ENCODE measurements around the gene BCOR.
A peak's percentile ranks its signal among the peaks of the same experiment; 100 is the strongest.

The BCOR gene

DNA sequence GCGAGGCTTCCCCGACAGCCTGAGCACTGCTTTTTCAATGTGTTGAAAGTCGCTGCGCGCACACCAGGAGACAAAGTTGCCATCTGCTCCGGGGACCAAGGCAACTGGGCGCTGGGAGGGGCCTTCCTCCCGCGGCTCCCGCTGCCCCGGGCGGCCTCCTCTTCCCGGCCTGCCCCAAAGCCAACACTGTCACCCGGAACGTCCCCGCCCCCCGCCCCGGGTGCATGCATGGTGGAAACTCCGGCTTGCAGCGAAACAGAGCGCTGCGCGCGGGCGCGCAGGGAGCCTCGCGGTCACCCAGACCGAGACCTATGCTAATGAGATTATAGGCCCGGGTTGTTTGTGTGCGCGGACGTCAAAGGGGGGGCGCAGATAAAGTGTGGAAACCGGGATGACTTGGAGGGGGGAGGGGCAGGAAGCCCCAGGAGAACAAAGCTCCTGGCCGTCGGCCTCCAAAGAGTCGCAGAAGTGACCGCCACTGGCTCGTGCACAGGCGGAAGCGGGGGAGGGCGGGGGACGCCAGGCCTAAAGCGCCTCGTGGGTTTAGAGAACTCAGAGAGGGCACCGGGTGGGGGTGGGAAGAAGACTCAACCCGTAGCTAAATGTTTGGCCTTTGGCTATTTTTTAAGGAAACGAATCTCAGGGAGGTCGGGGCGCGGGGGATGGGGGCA lies 88.8 kb downstream of the BCOR start:
- Mint-ChIP-seq H3K36me3 (ENCODE audit: low read depth) (no peaks in the 10 kb centered on the region), H3K4me3 (peak overlapping the region; percentile 68 to 78 (median 76)), H3K27me3 (ENCODE audit: low read depth) (peaks cover 29% of the 10 kb centered on the region), H3K9me3 (peaks cover 4% of the 10 kb centered on the region), H3K27ac (peak overlapping the region in 2 of 3 experiments; percentile 80 to 89), H3K4me1 (peaks cover 61% of the 10 kb centered on the region)
- TF ChIP-seq, protein P1, sequence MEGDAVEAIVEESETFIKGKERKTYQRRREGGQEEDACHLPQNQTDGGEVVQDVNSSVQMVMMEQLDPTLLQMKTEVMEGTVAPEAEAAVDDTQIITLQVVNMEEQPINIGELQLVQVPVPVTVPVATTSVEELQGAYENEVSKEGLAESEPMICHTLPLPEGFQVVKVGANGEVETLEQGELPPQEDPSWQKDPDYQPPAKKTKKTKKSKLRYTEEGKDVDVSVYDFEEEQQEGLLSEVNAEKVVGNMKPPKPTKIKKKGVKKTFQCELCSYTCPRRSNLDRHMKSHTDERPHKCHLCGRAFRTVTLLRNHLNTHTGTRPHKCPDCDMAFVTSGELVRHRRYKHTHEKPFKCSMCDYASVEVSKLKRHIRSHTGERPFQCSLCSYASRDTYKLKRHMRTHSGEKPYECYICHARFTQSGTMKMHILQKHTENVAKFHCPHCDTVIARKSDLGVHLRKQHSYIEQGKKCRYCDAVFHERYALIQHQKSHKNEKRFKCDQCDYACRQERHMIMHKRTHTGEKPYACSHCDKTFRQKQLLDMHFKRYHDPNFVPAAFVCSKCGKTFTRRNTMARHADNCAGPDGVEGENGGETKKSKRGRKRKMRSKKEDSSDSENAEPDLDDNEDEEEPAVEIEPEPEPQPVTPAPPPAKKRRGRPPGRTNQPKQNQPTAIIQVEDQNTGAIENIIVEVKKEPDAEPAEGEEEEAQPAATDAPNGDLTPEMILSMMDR (IDR thresholded peaks at IDR 0.05; ENCODE audit: unreplicated experiment in 3 of 3), result no peak

DNA sequence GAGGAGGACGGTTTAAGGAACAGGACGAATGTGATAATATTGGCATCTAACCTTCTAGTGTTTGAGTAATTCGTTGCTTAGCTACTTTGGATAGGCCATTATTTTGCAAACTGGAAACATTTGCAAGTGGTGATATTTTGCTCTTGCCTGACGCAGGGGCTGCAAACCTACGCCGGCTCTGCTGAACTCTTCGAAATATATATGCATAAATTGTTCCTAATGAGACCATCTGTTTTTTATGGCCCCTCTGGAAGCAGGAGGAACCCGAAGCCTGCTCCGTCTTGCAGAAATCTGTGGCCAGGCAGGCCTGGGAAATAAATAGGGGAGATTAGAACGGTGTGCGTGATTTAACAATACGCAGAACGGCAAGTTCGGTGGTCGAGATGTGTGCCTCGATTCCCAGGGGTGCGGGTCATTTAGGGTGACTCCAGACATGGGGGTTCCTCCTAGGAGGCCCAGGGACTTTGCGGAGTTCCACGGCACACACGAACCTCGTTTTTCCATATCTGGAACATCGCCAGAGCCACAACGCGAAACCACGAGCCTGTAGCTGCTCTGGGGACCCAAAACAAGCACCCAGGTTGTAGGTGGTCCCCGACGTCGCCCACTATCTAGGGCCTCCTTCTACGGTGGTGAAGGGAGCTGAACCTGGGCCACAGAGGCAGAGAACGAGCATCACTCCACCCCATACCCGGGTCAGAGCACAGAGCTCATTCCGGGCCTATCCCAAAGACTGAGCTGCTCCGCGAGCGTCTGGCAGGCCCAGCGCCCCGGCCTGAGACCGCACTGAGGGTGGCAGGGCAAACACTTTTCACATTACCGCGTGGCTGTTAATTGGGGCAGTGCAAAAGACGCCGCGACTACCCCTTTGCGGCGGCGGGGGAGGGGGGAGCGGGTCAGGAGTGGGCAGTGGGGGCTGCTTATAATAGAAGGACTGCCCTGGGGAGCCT lies 89.7 kb downstream of the BCOR start:
- Mint-ChIP-seq H3K27me3 (ENCODE audit: low read depth) (peaks cover 29% of the 10 kb centered on the region), H3K36me3 (ENCODE audit: low read depth) (no peaks in the 10 kb centered on the region), H3K4me3 (peak overlapping the region; percentile 55 to 76 (median 72)), H3K4me1 (peaks cover 69% of the 10 kb centered on the region), H3K9me3 (peaks cover 7% of the 10 kb centered on the region), H3K27ac (peak overlapping the region; percentile 80 to 89 (median 83))
- TF ChIP-seq, protein P1 (IDR thresholded peaks at IDR 0.05; ENCODE audit: unreplicated experiment in 3 of 3), result no peak

DNA sequence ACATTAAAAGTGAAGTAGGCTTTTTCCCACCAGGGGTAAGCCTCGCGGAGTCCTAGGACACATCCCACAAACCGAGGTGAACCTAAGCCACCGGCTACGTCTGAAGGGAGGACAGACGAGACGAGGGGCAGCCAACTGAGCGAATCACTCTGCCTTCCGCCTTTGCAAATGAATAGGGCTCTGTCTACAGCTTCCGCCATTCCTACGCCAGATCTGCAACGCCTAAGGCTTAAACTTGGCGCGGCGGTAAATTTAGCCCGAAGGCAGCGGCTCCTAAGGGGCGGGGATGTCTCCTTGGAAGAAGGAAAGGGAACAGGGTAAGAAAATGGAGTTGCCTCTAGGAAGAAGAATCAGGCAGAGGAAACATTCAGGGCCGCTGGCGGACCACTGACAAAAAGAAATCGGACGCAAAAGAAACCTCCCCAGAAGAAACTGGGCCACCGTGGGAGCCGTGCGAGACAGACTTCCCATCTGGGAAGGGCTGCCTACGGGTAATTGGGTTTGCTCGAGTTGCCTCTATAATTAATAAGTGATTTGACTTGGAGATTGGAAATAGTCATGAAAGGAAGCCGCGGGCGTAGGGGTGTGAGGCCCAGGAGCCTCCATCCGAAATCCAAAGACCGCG lies 90.5 kb downstream of the BCOR start:
- Mint-ChIP-seq H3K9me3 (peaks cover 7% of the 10 kb centered on the region), H3K4me1 (peaks cover 69% of the 10 kb centered on the region), H3K4me3 (peak overlapping the region; percentile 55 to 72 (median 69)), H3K36me3 (ENCODE audit: low read depth) (no peaks in the 10 kb centered on the region), H3K27ac (peak overlapping the region; percentile 80 to 89 (median 83)), H3K27me3 (ENCODE audit: low read depth) (peaks cover 29% of the 10 kb centered on the region)
- TF ChIP-seq, protein P1 (IDR thresholded peaks at IDR 0.05; ENCODE audit: unreplicated experiment in 3 of 3), result no peak

DNA sequence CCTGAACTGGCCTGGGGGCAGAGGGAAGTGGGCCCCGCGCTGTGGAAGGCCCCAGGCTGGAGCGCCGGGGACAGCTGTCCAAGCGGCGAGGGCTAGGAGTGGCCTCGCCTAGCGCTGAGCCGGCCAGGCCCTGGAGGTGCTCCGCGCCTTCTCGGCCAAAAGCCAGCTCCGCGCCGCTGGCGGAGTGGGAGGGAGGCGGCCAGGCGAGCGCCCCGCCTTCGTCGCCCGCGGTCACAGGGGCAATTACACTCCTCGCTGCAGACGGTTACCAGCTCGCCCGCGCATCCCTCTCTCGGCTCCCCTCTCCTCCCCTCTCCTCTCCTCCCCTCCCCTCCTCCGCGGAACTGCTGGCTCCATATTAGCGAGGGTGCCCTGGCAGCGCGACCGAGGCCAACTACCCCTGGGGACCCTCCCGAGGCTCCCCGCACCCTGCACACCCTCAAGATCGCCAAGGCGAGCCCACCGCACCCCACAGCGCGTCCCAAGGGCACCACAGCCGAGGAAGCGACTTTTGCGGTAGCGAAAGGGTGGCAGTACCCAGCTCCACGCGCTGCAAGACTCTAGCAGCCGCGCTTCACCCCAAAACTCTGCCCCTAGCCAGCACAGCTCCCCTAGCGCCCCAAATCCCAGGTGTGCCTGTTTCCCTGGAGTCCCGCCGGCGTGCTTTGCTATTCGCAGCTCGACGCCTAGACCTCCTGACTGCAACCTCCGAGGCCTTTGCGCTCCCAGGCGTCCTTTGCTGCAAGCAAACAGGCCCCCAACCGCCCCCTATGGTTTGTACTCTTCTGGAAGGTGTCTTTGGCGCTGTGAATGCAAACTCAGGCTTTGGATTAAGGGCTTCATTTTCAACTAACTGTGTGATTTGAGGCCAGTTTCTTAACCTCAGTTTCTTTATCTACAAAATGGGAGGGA lies 91.4 kb downstream of the BCOR start:
- peaks cover 7% of the 10 kb centered on the region for H3K9me3 Mint-ChIP-seq
- peaks cover 63% of the 10 kb centered on the region for H3K4me1 Mint-ChIP-seq
- TF ChIP-seq, protein P1 (IDR thresholded peaks at IDR 0.05; ENCODE audit: unreplicated experiment in 3 of 3), result no peak
- H3K36me3 Mint-ChIP-seq (ENCODE audit: low read depth), result no peaks in the 10 kb centered on the region
- peak overlapping the region; percentile 55 to 72 (median 69) for H3K4me3 Mint-ChIP-seq
- peaks cover 26% of the 10 kb centered on the region for H3K27me3 Mint-ChIP-seq (ENCODE audit: low read depth)
- peak overlapping the region; percentile 80 to 89 (median 83) for H3K27ac Mint-ChIP-seq

DNA sequence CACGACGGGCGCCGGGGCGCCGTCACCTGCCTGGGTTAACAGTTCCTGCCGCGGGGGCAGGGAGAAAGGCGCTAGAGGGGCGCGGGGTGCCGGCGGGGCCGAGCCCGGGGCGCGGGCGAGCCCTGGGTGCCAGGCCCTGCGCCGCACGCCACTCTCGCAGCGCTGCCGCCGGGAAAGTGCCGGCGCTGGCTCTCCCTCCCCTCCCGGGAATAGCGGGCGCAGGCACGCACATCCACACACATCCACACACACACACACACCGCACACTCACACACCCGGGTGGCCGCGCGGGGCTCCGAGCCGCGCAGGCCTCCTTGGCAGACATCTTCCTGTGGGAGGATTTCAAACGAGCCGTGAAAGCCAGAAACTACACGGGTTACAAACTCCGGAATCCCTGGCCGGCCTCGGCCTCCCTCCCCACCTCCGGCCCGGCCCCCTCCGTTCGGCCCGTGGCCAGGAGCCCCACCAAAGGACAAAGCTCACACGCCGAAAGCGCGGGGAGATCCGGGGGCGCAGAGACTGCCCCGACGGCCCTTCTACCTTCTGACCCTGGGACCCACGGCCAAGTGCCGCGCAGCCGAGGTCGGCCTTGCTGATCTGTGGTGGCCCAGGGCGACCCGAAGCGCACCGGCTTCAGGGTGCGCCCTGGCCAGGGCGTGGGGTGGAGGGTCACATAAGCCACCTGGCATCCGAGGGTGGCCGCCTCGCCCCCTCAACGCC lies 92.3 kb downstream of the BCOR start:
- Mint-ChIP-seq H3K27me3 (ENCODE audit: low read depth) (peaks cover 23% of the 10 kb centered on the region), H3K27ac (peak overlapping the region; percentile 79 to 93 (median 92)), H3K36me3 (ENCODE audit: low read depth) (no peaks in the 10 kb centered on the region), H3K4me3 (peak overlapping the region; percentile 72 to 80 (median 78)), H3K4me1 (peaks cover 59% of the 10 kb centered on the region), H3K9me3 (peaks cover 7% of the 10 kb centered on the region)
- TF ChIP-seq, protein P1 (IDR thresholded peaks at IDR 0.05; ENCODE audit: unreplicated experiment in 3 of 3), result no peak

Measured in nephron (organoid).